NB4 (cell line): ENCODE measurements around the gene GPR142.

Experiments
- POLR2A ChIP-seq: IDR thresholded peaks from 2 replicates; pipeline ENCODE4 v1.6.1; 2011; ENCODE audit warnings: mild to moderate bottlenecking; ENCODE audit not compliant: insufficient read length; ENCODE audit errors: extremely low read depth
- TF ChIP-seq, protein P1 (sequence below): IDR thresholded peaks from one replicate; pipeline ENCODE4 v1.5.1; 2012; ENCODE audit warnings: low read depth, low read length
- TF ChIP-seq, protein P2 (sequence below): IDR thresholded peaks from 2 replicates; pipeline ENCODE4 v1.6.1; 2011; ENCODE audit warnings: low read depth, low read length

DNA sequence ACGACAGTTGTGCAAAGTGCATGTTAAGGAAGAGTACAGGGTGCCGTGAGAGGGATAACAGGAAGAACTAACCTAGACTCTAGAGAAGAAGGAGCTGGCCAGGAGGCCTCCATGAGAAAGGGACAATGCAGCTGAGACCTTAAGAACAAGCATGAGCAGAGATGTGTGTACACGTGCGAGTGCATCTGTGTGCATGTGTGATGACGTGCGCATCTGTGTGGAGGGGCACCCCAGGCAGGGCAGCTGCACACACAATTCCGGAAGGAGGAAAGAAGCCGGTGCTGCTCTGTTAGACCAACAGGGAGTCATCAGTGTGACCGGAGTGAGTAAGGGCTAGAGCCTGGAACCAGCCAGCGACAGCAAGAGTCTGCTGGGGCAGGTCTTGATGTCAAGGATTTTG lies 48.9 kb upstream of the GPR142 start:
- TF ChIP-seq, protein P1, sequence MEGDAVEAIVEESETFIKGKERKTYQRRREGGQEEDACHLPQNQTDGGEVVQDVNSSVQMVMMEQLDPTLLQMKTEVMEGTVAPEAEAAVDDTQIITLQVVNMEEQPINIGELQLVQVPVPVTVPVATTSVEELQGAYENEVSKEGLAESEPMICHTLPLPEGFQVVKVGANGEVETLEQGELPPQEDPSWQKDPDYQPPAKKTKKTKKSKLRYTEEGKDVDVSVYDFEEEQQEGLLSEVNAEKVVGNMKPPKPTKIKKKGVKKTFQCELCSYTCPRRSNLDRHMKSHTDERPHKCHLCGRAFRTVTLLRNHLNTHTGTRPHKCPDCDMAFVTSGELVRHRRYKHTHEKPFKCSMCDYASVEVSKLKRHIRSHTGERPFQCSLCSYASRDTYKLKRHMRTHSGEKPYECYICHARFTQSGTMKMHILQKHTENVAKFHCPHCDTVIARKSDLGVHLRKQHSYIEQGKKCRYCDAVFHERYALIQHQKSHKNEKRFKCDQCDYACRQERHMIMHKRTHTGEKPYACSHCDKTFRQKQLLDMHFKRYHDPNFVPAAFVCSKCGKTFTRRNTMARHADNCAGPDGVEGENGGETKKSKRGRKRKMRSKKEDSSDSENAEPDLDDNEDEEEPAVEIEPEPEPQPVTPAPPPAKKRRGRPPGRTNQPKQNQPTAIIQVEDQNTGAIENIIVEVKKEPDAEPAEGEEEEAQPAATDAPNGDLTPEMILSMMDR, result no peak
- TF ChIP-seq, protein P2, sequence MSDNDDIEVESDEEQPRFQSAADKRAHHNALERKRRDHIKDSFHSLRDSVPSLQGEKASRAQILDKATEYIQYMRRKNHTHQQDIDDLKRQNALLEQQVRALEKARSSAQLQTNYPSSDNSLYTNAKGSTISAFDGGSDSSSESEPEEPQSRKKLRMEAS, result no peak
- no peak for TF ChIP-seq POLR2A
